ENCODE measurements around the gene CTTN. TPM values are rescaled to one million over a fixed set of nuclear protein-coding genes. Genes with fewer than 3 reads are reported as not detected.
A peak's percentile ranks its signal among the peaks of the same experiment; 100 is the strongest.

The CTTN gene
- total RNA-seq, 1 donor from 2014 or later, result 412 TPM

DNA sequence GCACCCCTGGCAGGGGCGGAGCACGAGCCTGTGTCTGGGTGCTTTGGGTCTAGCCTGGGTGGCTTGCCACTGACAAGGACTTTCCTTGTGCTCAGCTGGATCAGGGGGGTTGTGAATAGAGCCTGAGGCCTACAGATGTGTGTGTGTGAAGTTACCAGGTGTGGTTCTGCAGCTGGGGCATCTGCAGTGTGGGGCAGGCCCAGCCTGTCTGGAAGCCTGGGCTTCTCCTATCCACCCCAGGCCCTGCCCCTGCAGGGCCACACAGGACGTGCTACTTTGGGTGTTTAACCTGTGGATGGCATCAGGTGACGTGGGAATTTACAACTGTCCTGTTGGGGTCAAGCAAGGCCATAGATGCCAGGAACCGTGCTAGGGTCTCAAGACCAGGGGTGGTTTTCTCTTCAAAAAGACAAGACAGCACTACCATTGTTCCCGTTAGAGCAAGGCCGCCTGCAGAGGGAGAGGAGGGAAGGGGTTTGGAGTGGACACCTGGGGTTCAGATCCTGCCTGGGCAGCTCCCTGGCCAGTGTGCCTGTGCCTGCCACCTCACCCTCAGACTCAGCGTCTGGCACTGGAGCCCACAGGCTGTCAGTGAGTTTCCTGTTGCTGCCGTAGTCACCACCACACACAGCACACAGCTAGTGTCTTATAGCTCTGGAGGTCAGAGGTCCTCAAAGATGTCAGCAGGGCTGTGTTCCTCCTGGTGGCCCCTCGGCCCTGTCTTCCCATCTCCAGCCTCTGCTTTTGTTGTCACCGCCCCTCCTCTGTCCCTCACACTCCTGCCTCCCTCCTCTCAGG lies 31.6 kb downstream of the CTTN start:
- Histone ChIP-seq H3K4me3 (ENCODE audit: low read depth, low read length) (no peak overlapping the region), H3K27me3 (ENCODE audit: control insufficient read depth, insufficient read depth, low read length) (no peaks in the 10 kb centered on the region), H3K36me3 (ENCODE audit: control insufficient read depth, insufficient read depth, low read length) (peaks cover 62% of the 10 kb centered on the region)
- DNase-seq (ENCODE audit: low read depth) (no peak), FAIRE-seq (no peak)
- TF ChIP-seq, protein P1, sequence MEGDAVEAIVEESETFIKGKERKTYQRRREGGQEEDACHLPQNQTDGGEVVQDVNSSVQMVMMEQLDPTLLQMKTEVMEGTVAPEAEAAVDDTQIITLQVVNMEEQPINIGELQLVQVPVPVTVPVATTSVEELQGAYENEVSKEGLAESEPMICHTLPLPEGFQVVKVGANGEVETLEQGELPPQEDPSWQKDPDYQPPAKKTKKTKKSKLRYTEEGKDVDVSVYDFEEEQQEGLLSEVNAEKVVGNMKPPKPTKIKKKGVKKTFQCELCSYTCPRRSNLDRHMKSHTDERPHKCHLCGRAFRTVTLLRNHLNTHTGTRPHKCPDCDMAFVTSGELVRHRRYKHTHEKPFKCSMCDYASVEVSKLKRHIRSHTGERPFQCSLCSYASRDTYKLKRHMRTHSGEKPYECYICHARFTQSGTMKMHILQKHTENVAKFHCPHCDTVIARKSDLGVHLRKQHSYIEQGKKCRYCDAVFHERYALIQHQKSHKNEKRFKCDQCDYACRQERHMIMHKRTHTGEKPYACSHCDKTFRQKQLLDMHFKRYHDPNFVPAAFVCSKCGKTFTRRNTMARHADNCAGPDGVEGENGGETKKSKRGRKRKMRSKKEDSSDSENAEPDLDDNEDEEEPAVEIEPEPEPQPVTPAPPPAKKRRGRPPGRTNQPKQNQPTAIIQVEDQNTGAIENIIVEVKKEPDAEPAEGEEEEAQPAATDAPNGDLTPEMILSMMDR (IDR thresholded peaks at IDR 0.05; ENCODE audit: insufficient read depth, low read length, severe bottlenecking), result no peak

DNA sequence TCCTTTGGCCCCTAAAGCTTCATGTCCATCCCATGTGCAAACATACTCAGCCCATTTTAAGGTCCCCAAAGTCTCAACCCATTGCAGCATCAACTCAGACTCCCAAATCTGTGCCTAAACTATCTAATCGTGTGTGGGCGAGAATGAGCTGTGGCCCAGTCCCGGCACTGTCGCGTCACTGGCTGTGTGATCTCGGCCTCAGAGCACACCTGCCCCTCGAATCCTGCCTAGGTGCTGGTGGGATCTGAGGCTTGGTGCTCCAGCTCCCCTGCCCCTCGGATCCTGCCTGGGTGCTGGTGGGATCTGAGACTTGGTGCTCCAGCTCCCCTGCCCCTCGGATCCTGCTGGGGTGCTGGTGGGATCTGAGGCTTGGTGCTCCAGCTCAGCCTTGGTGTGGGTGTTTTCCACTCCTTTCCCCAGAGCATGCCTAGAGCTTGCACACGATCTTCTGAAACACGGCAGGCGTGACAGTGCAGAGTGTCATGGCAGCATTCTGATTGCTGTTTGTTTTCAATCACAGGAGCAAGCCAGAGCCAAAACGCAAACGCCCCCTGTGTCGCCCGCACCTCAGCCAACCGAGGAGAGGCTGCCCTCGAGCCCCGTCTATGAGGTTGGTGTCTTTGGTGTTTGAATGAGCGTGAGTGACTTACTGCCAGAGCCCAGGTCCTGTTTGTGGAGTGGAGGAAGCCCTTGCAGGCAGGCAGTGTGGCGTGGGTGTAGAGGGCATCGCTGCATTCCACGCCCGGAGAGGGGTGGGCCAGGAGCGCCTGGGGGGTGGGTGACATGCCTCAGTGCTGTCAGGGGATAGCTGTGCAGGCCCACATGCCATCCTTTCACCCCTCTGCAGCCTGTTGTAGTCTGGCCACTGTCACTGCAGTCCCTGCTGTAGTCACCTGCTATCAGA lies 32.6 kb downstream of the CTTN start:
- Histone ChIP-seq H3K4me3 (ENCODE audit: low read depth, low read length) (no peak overlapping the region), H3K36me3 (ENCODE audit: control insufficient read depth, insufficient read depth, low read length) (peaks cover 60% of the 10 kb centered on the region), H3K27me3 (ENCODE audit: control insufficient read depth, insufficient read depth, low read length) (no peaks in the 10 kb centered on the region)
- no peak for DNase-seq (ENCODE audit: low read depth)
- FAIRE-seq, result peak; percentile 90
- TF ChIP-seq, protein P1 (IDR thresholded peaks at IDR 0.05; ENCODE audit: insufficient read depth, low read length, severe bottlenecking), result no peak

DNA sequence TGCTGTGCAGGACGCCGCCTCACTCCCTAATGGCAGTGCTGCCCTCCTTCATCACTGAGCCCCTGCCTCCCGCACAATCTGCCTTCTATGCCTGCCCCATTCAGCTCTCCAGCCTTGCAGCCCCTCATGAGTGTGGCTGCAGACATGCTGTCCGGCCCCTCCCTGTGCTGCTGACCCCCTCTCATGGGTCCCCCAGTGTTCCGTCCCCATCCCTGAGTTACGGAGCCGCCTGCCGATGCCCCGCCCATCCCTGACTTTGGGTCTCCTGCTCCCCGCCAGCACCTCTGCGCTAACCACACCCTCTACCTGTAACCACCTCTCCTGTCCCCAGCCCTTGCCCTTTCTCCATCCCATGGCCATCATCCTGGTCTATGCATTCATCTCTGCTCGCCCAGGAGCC lies 33.3 kb downstream of the CTTN start:
- H3K36me3 ChIP-seq (ENCODE audit: control insufficient read depth, insufficient read depth, low read length), result peaks cover 66% of the 10 kb centered on the region
- no peaks in the 10 kb centered on the region for H3K27me3 ChIP-seq (ENCODE audit: control insufficient read depth, insufficient read depth, low read length)
- TF ChIP-seq, protein P1 (IDR thresholded peaks at IDR 0.05; ENCODE audit: insufficient read depth, low read length, severe bottlenecking), result no peak
- H3K4me3 ChIP-seq (ENCODE audit: low read depth, low read length), result no peak overlapping the region
- no peak for FAIRE-seq
- no peak for DNase-seq (ENCODE audit: low read depth)

DNA sequence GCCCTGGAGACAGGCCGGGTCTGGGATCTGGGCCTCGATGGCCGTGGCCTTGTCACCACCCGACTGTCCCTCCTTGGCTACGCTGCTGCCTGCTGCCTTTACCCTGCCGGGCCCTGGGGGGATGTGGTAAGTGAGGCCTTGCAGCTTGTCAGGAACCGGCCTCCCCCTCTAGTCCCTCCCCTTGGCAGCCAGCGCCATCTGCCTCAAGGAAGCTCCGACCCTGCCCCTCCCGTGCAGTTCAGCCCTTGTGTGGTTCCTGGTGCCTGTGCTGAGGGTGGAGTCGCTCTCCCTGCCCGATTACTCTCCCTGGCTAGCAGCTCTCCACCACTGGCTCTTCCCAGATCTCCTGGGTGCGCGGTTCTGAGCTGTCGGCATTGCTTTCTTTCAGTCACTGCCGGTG lies 33.7 kb downstream of the CTTN start:
- no peak overlapping the region for H3K4me3 ChIP-seq (ENCODE audit: low read depth, low read length)
- FAIRE-seq (peak; percentile 52), DNase-seq (ENCODE audit: low read depth) (no peak)
- TF ChIP-seq, protein P1 (IDR thresholded peaks at IDR 0.05; ENCODE audit: insufficient read depth, low read length, severe bottlenecking), result no peak
- H3K36me3 ChIP-seq (ENCODE audit: control insufficient read depth, insufficient read depth, low read length), result peaks cover 68% of the 10 kb centered on the region
- H3K27me3 ChIP-seq (ENCODE audit: control insufficient read depth, insufficient read depth, low read length), result no peaks in the 10 kb centered on the region

DNA sequence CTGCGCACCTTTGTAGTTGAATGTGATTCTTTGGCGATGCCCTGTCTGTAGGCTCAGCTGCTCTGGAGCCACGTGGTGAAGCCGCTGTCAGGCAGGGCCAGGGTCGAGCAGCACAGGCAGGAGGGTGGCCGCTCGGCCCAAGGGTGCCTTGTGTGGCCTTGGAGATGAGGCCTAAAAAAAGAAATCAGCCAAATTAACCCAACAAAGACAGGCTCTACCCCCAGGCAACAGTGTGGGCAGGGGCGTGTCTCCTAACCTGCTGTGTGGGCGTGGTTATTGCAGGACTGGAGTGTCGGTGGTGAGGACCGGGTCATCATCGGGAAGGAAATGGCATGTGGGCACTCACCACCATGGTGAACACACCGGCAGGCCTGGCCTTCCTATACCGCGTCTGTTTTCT lies 34.3 kb downstream of the CTTN start:
- TF ChIP-seq, protein P1 (IDR thresholded peaks at IDR 0.05; ENCODE audit: insufficient read depth, low read length, severe bottlenecking), result no peak
- DNase-seq (ENCODE audit: low read depth), result no peak
- H3K27me3 ChIP-seq (ENCODE audit: control insufficient read depth, insufficient read depth, low read length), result no peaks in the 10 kb centered on the region
- no peak overlapping the region for H3K4me3 ChIP-seq (ENCODE audit: low read depth, low read length)
- peaks cover 66% of the 10 kb centered on the region for H3K36me3 ChIP-seq (ENCODE audit: control insufficient read depth, insufficient read depth, low read length)
- FAIRE-seq, result no peak

All from bronchial epithelial cell (primary cell).